ENCODE measurements around the gene P2RY8.

DNA sequence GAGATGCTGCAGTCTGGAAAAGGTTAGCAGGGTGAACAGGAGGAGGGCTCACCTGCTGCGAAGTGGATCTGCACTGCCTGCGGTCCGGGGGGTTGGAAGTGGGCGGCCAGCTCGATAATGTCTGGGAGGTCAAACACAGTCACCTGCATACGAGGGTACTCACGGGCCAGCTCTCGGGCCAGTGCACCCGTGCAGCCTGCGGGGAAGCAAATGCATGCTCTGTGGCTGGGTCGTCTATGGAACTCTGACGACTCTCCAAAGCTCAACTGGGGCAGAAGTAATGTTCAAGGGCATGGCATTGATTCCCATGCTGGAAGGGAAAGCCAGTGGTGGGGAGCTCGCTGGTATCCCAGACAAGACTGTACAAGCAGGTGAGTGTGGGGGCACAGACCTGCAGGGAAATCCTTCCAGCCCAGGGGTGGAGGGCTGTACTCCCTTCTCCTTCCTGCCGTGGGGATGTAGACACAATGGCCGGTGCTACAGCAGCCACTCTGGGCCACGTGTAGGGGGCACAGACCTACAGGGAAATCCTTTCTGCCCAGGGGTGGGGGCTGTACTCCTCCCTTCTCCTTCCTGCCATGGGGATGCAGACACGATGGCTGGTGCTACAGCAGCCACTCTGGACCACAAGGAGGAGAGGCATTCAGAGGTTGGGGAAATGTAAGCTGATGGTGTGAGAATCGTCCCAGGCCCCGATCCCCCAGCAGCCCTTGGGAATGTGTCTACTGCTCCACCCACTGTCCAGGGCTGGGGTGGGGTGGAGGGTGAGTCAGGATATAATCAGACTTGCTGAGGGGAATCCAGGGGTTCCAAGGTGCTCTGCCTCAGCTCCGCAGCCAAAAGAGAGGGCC is 118.8 kb downstream of the P2RY8 start:
- TF ChIP-seq, protein P1, sequence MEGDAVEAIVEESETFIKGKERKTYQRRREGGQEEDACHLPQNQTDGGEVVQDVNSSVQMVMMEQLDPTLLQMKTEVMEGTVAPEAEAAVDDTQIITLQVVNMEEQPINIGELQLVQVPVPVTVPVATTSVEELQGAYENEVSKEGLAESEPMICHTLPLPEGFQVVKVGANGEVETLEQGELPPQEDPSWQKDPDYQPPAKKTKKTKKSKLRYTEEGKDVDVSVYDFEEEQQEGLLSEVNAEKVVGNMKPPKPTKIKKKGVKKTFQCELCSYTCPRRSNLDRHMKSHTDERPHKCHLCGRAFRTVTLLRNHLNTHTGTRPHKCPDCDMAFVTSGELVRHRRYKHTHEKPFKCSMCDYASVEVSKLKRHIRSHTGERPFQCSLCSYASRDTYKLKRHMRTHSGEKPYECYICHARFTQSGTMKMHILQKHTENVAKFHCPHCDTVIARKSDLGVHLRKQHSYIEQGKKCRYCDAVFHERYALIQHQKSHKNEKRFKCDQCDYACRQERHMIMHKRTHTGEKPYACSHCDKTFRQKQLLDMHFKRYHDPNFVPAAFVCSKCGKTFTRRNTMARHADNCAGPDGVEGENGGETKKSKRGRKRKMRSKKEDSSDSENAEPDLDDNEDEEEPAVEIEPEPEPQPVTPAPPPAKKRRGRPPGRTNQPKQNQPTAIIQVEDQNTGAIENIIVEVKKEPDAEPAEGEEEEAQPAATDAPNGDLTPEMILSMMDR (conservative IDR thresholded peaks at IDR 0.05; ENCODE audit: low read depth, low read length) = no peak
- no peak for TF ChIP-seq EZH2 (IDR thresholded peaks at IDR 0.05; ENCODE audit: borderline replicate concordance, low read depth, low read length, poor library complexity, severe bottlenecking)

Measured in A673 (cell line).